ENCODE results near the gene RBM15. TPM values are rescaled to one million over a fixed set of nuclear protein-coding genes. Genes with fewer than 3 reads are reported as not detected.

RBM15 gene
- total RNA-seq, 1 donor from 2014 or later = 19.0 TPM

DNA sequence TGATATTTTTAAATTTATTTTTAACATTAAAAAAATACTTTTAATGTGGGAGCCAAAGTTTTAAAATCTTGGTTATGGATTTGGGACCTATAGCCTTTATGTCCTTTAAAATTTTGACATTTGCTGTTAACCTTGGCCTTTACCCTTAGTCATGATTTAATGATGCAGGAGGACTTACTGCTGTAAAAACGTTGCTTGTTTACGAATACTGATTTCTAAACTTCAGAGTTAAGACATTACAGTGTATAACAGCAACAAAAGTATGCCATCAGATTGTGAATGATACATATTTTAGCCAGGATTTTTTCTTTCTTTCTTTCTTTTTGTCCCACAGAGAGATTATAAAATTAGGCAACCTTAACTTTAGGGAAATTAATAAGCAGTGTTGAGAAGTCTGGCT is 8.9 kb downstream of the RBM15 start:
- TF ChIP-seq, protein P1, sequence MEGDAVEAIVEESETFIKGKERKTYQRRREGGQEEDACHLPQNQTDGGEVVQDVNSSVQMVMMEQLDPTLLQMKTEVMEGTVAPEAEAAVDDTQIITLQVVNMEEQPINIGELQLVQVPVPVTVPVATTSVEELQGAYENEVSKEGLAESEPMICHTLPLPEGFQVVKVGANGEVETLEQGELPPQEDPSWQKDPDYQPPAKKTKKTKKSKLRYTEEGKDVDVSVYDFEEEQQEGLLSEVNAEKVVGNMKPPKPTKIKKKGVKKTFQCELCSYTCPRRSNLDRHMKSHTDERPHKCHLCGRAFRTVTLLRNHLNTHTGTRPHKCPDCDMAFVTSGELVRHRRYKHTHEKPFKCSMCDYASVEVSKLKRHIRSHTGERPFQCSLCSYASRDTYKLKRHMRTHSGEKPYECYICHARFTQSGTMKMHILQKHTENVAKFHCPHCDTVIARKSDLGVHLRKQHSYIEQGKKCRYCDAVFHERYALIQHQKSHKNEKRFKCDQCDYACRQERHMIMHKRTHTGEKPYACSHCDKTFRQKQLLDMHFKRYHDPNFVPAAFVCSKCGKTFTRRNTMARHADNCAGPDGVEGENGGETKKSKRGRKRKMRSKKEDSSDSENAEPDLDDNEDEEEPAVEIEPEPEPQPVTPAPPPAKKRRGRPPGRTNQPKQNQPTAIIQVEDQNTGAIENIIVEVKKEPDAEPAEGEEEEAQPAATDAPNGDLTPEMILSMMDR (IDR thresholded peaks at IDR 0.05) = no peak
- Mint-ChIP-seq H3K9me3 (ENCODE audit: low read depth) (no peaks in the 10 kb centered on the region), H3K27me3 (ENCODE audit: low read depth) (no peaks in the 10 kb centered on the region), H3K4me1 (ENCODE audit: low read depth) (peaks cover 78% of the 10 kb centered on the region), H3K4me3 (ENCODE audit: unreplicated experiment) (peak overlapping the region; percentile 52), H3K36me3 (ENCODE audit: low read depth) (peaks cover 5% of the 10 kb centered on the region), H3K27ac (ENCODE audit: unreplicated experiment) (peak overlapping the region; percentile 94)
- no peak for DNase-seq (ENCODE audit: low spot score)

DNA sequence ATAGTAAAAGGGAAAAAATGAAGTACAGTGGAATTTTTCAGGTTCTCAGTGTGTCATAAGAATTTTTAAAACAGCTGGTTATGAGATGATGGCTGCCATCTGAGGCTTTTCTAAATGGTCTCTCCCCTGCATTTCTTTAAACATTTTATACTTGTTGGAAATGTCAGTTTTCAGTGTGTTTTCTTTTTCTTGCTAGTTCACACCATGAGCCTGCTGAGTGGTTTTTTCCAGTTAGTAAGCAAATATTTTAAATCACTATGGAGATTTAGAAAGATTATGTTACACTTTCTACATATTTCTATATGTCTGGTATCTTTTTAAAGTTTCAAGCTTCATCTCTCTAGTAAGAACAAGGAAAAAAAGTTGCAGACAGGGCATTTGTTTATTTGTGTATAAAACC is 9.6 kb downstream of the RBM15 start:
- TF ChIP-seq, protein P1 (IDR thresholded peaks at IDR 0.05) = no peak
- peaks cover 71% of the 10 kb centered on the region for H3K4me1 Mint-ChIP-seq (ENCODE audit: low read depth)
- no peaks in the 10 kb centered on the region for H3K27me3 Mint-ChIP-seq (ENCODE audit: low read depth)
- peak overlapping the region; percentile 94 for H3K27ac Mint-ChIP-seq (ENCODE audit: unreplicated experiment)
- H3K36me3 Mint-ChIP-seq (ENCODE audit: low read depth) = peaks cover 8% of the 10 kb centered on the region
- no peak for DNase-seq (ENCODE audit: low spot score)
- peak overlapping the region; percentile 45 for H3K4me3 Mint-ChIP-seq (ENCODE audit: unreplicated experiment)
- H3K9me3 Mint-ChIP-seq (ENCODE audit: low read depth) = no peaks in the 10 kb centered on the region

DNA sequence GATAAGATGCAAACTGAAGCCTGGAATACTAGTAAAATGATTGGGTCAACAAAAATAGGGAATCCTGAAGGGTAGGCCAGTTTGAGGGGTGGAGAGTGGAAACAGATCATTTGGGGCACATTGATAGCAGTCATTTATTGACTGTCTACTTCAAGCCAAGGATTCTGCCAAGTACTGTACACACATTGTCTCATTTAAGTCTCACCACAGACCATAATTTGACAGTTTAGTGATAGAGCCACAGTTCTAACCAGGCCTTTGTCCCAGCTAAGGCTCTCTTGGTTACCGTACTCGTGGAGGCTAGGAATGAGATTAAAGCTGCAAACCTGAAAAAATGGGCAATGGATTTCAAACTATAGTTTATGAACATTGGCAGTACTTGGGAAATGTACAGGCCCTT is 11.2 kb downstream of the RBM15 start:
- H3K9me3 Mint-ChIP-seq (ENCODE audit: low read depth) = no peaks in the 10 kb centered on the region

DNA sequence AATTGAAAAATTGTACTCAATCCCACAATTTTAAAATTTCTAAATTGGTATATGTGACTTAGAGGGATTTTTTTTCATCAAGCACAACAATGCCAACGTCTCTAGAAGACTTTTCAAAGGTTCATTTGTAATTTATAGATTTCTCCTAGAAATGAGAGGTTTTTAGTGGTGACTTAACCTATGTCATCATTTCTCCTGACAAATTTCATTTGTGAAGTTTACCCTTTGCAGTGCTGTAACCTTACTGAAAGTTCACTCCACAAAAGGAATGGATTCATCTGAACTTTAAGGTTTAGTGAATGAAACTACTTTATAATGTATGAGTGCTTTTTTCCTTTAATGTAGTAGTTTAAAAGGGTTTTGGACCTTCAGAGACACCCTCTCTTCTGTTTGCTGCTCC is 16.1 kb downstream of the RBM15 start:
- no peaks in the 10 kb centered on the region for H3K9me3 Mint-ChIP-seq (ENCODE audit: low read depth)
- TF ChIP-seq, protein P1 (IDR thresholded peaks at IDR 0.05) = no peak
- no peak for DNase-seq (ENCODE audit: low spot score)
- H3K36me3 Mint-ChIP-seq (ENCODE audit: low read depth) = peaks cover 11% of the 10 kb centered on the region
- H3K4me1 Mint-ChIP-seq (ENCODE audit: low read depth) = peaks cover 23% of the 10 kb centered on the region
- H3K27me3 Mint-ChIP-seq (ENCODE audit: low read depth) = no peaks in the 10 kb centered on the region
- H3K4me3 Mint-ChIP-seq (ENCODE audit: unreplicated experiment) = no peak overlapping the region
- H3K27ac Mint-ChIP-seq (ENCODE audit: unreplicated experiment) = no peak overlapping the region

More for the DNA sequence above, 11.2 kb downstream of the RBM15 start:
- Mint-ChIP-seq H3K36me3 (ENCODE audit: low read depth) (peaks cover 8% of the 10 kb centered on the region), H3K4me3 (ENCODE audit: unreplicated experiment) (no peak overlapping the region), H3K27me3 (ENCODE audit: low read depth) (no peaks in the 10 kb centered on the region), H3K4me1 (ENCODE audit: low read depth) (peaks cover 62% of the 10 kb centered on the region), H3K27ac (ENCODE audit: unreplicated experiment) (peak overlapping the region; percentile 94)
- TF ChIP-seq, protein P1 (IDR thresholded peaks at IDR 0.05) = no peak
- no peak for DNase-seq (ENCODE audit: low spot score)

DNA sequence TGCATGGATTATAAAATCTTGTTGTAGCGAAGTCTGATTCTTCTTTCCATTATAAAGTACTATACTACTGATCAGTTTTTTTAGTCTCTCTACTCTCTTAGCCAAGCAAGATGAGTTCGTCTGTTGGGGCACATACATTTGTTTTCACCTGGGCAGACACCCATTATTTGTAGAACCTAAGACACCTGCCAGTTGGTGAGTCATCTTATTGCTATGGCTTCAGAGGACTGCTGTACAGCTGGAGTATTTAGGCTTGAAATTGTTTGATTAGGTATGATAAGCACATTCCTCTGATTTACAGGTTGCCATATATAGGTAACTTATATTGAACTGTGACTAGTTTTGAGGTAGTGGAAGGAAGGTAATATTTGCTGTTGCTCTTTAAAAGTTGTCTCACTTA is 17.2 kb downstream of the RBM15 start:
- Mint-ChIP-seq H3K27ac (ENCODE audit: unreplicated experiment) (no peak overlapping the region), H3K36me3 (ENCODE audit: low read depth) (peaks cover 12% of the 10 kb centered on the region), H3K27me3 (ENCODE audit: low read depth) (no peaks in the 10 kb centered on the region), H3K4me3 (ENCODE audit: unreplicated experiment) (no peak overlapping the region), H3K4me1 (ENCODE audit: low read depth) (peaks cover 12% of the 10 kb centered on the region), H3K9me3 (ENCODE audit: low read depth) (no peaks in the 10 kb centered on the region)
- TF ChIP-seq, protein P1 (IDR thresholded peaks at IDR 0.05) = no peak
- no peak for DNase-seq (ENCODE audit: low spot score)
